Stimulated activated CD4-positive, alpha-beta T cell treated with anti-CD3 and anti-CD28 coated beads, TNF-alpha, amount 100 ng/mL, for 48 hours (primary cell): ENCODE measurements around the gene GALNT9.
"Not testable (repeated sequence)": the region's sequence is repeated elsewhere in the genome, so short reads cannot be mapped to it uniquely, and the experiment has no call there.

Experiments
- DNase-seq, 3 donors: peaks; one replicate each; pipeline ENCODE4 v3.0.0-alpha.2; 2020; ENCODE audit warnings: low read depth in 3 of 3

Gene GALNT9

DNA sequence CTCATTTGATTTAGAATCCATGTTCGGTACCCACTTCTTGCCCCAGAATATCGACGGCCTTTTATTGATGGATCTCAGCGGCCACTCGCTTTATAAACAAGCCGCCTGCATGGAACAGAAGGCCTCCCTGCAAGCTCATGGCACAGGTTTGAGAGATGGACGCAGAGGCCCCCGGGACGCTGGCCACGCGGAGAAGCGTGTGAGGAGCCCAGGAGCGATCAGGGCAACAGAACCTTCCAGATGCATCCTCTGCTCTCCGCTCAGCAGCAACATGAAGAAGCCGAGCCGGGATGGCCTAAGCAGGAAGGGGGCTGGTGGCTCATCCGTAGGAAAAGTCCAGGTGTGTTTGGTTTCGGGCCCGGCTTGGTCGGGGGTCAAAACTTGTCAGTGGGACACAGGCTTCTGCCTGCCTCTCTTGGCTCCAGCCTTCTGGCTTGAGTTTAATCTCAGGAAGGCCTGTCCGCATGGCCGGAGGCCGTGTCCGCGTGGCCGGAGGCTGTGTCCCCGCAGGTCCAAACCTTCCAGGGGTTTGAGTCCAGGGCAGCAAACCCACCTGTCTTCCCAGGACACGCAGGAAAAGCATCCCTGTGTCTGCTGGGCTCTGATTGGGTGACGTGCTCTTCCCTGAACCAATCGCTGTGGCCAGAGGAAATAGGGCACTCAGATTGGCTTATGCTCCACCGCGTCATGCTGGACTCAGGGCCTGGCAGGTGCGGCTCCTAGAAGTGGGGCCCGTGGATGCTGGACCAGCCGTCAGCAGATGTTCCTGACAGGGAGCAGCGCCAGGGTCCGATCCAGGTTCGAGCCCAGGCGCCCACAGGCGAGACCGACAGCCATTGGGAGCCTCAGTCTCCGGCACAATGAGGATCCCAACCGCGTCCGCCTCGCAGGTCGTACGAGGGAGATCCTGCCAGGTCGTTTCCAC is 65.0 kb downstream of the GALNT9 start:
- DNase-seq = no peak

GRCh38 chr12:132263451-132264049 is 65.8 kb downstream of the GALNT9 start:
- DNase-seq = no peak

GRCh38 chr12:132263061-132263360 is 66.4 kb downstream of the GALNT9 start:
- DNase-seq = no peak

DNA sequence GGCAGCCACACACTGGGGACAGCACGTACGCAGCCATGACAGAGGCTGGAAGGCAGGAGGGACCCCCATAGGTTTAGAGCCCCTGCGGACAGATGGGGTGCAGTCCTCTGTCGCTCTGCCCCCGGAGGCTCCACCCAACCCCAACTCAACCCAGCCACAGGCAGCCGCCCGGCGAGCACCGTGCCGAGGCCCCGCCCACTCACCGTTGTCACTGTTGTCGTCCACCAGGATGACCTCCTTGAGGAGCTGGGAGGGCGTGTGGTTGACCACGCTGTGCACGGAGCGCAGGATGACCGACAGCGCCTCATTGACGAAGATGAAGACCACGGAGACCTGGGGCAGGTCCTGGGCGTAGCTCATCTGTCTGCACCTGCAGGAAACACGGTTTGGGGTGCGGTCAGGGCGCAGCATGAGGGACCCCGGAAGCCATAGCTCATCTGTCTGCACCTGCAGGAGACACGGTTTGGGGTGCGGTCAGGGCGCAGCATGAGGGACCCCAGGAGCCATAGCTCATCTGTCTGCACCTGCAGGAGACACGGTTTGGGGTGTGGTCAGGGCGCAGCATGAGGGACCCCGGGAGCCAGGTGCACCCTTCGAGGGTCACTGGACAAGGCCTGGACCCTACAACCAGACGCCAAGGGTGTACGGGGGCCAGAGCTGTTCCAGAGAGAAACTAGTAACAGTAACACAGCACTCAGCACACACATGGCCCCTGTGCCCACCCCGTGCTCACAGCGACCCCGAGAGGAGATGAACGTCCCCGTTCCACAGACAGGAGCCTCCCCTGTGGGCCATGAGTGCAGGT is 66.9 kb downstream of the GALNT9 start:
- DNase-seq = no peak

DNA sequence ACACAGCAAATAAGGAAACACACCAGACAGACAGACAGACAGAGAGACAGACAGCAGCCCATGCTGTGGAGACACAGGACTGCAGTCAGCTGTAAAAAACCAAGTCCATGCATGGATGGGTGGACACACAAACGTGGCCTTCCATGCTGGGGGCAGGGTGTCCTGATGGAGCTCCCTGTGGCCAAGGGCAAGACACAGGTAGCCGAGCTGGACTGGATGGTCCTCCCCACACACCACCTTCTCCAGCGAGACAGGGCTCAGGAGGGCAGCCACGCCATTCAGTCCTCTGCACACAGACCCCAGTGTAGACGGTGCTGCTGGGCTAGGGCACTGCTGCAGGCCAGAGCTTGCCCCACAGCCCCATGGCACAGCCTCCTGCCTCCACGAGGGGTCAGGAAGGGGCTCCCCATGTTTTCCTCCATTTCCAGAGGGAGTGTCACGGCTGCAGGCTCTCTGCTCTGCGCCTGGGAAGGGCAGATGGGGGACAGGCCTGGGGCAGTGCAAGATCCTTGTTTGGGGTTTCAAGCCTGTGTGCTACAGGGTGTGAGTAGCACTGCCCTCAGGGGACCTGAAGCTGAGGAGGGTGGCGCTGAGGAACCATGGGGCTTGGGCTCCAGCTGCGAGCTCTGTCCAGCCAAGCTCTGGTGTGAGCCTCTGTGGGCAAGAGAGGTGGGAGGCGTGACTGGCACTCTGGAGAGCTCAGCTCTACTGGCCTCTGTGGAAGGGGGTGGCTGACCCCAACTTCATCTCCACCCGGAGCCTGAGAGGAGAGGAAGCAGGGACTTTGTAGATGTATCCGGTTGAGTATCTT is 67.9 kb downstream of the GALNT9 start:
- no peak for DNase-seq

- no peak for DNase-seq
These were observed 68.7 kb downstream of the GALNT9 start for GRCh38 chr12:132260721-132261120.

- no peak for DNase-seq
These were observed 69.3 kb downstream of the GALNT9 start for GRCh38 chr12:132259872-132260695.

DNA sequence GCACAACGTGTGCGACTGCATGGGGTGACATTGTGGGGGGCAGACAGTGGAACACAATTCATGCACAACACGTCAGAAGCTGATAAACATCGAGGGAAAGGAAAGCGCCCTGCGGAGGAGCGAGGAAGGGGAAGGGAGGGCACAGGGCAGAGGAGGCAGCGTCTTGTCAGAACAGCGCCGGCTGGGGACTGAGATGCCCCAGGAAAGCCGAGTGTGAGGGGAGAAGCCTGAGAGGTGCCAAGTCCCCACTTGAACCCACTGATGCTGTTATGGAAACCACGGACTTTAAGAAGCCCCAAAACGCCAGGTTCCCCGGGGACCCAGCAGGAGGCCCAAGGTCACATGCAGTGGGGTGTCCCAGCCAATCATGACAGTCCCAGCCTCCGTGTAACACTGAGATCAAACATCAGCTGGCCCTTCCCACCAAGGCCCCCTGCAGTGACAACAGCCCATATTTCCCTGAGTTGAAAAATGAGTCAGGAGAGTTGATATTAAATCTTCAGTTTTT is 70.0 kb downstream of the GALNT9 start:
- no peak for DNase-seq

GRCh38 chr12:132258543-132258942 is 70.8 kb downstream of the GALNT9 start:
- no peak for DNase-seq

DNA sequence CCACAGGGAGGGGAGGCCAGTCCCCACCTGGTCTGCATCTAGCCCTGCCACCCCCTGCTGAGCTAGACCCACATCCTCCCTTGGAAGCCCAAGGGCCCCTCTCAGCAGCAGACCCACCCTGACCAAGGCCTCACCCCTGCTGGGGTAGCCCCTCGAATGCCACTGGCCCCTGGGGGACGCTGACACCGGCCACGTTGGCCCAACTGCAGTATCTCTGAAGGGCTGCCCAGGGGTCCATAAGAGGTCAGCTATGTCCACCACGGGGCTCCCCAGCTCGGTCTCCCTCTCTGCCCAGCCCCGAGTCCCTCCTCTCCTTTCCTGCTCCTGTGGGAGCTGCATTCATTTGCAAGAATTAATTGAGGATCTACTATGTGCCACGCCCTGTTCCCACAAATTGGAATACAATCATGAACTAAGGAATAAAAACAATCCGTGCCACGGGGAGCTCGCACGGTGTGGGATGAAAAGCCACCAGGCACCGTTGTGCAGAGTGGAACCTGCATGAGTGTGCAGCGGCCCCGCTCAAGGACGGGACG is 71.4 kb downstream of the GALNT9 start:
- no peak for DNase-seq

DNA sequence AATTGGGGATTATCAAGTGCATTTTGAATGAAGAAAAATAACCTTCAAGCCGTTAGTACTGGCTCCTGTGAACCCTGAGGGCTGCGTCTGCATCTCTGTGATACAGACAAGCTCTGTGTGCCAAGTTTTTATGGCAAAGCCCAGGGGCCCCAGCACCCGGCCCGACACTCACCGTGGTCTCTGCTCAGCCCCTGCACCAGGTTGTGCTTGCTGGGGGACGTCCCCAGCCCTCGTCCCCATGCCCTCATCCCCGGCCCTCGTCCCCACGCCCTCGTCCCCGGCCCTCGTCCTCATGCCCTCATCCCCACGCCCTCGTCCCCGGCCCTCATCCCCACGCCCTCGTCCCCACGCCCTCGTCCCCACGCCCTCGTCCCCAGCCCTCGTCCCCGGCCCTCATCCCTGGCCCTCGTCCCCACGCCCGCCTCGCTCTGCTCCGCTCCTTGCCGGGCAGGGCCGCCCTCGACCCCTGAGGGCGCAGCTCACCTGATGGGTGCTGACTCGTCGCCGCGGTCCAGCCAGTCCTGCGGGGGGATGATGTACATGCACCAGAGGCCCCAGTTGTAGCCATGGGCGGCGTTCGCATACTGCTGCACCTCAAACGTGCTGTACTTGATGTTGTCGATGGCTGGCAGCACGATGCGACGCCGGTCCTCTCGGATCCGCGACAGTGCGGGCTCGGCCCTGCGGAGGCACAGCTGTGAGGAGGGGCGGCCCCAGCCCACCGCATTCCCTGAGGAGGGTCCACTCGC is 72.0 kb downstream of the GALNT9 start:
- no peak for DNase-seq

- no peak for DNase-seq
These were observed 72.7 kb downstream of the GALNT9 start for GRCh38 chr12:132256646-132257045.

GRCh38 chr12:132255642-132256041 is 73.7 kb downstream of the GALNT9 start:
- DNase-seq = no peak

GRCh38 chr12:132253698-132254480 is 75.5 kb downstream of the GALNT9 start:
- DNase-seq = no peak

GRCh38 chr12:132252981-132253380 is 76.4 kb downstream of the GALNT9 start:
- DNase-seq = not testable (repeated sequence)

GRCh38 chr12:132251741-132252490 is 77.5 kb downstream of the GALNT9 start:
- no peak for DNase-seq

GRCh38 chr12:132251310-132251709 is 78.1 kb downstream of the GALNT9 start:
- DNase-seq = no peak

DNA sequence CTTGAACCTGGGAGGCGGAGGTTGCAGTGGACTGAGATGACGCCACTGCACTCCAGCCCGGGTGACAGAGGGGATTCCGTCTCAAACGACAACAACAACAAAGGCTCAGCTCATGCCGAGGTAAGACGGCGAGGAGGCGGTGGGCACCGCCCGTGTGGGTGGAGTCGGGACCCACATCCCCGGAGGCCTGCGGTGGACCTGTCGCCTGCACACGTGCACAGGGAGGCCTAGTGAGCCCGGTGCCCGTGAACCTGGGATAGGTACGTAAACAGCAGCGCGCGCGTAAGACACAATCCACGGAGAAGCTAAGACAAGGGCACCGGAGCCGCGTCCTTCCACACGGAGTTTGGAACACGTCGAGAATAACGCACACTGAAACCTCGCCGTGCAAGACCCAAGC is 78.7 kb downstream of the GALNT9 start:
- DNase-seq = no peak
